Tibial nerve (tissue), 4 donors: ENCODE measurements around the gene KCNG4. TPM values are rescaled to one million over a fixed set of nuclear protein-coding genes. Genes with fewer than 3 reads are reported as not detected.

Experiments
- DNase-seq, 2 donors: peaks; one replicate each; pipeline ENCODE4 v3.0.0-alpha.2; 2019; ENCODE audit warnings: low spot score in 2 of 2
- H3K27ac ChIP-seq, 4 donors: fragments of 200-600 bp; sonication (generic) in 3 of 4; one replicate each; pipeline ENCODE4 v1.5.1; 2017 to 2019; ENCODE audit warnings: mild to moderate bottlenecking in 1 of 4
- H3K27me3 ChIP-seq, 2 donors: fragments of 200-600 bp; sonication (generic) in 1 of 2; one replicate each; pipeline versions ENCODE4 v1.5.1 to v1.6.0; 2017 to 2019
- H3K36me3 ChIP-seq, 3 donors: fragments of 200-600 bp; sonication (generic); one replicate each; pipeline ENCODE4 v1.5.1; 2018 to 2019
- H3K4me1 ChIP-seq, 4 donors: fragments of 200-600 bp; sonication (generic) in 3 of 4; one replicate each; pipeline ENCODE4 v1.5.1; 2017 to 2019
- H3K4me3 ChIP-seq, 4 donors: fragments of 200-600 bp; sonication (generic) in 3 of 4; one replicate each; pipeline ENCODE4 v1.5.1; 2017 to 2019; ENCODE audit warnings: mild to moderate bottlenecking in 1 of 4, moderate library complexity in 1 of 4
- H3K9me3 ChIP-seq, 4 donors: fragments of 200-600 bp; sonication (generic) in 3 of 4; one replicate each; pipeline ENCODE4 v1.5.1; 2017 to 2019
- EP300 ChIP-seq, 2 donors: sonication (generic); formaldehyde crosslinking; IDR thresholded peaks; one replicate each; pipeline ENCODE4 v1.6.1; 2017; ENCODE audit warnings: antibody characterized with exemption in 2 of 2, mild to moderate bottlenecking in 1 of 2
- POLR2A ChIP-seq, 2 donors: fragments of 450-650 bp; IDR thresholded peaks; one replicate each; pipeline ENCODE4 v1.6.1; 2017; ENCODE audit warnings: antibody characterized with exemption in 2 of 2, mild to moderate bottlenecking in 2 of 2, moderate library complexity in 2 of 2
- WGBS, 2 donors: methylation state at CpG; one replicate each; pipeline ENCODE4 v1.1.5; 2018; 5-methylcytosine and 5-hydroxymethylcytosine counted together
- total RNA-seq, 4 donors: library from RNA; depleted of rRNA; stranded (reverse); fragments of >200 nt; gene quantifications; one replicate each; pipeline ENCODE4 v1.1.0, GENCODE V29; 2016
- TF ChIP-seq, protein P1 (sequence below), 5 experiments: fragments of 200-600 bp in 3 of 5; fragments of 450-650 bp in 2 of 5; sonication (generic) in 3 of 5; IDR thresholded peaks; one replicate each; pipeline ENCODE4 v1.5.1; 2016 to 2019; ENCODE audit warnings: antibody characterized with exemption in 5 of 5, mild to moderate bottlenecking in 3 of 5, moderate library complexity in 2 of 5

KCNG4 gene
- total RNA-seq, 4 donors from 2014 or later = 0.30 TPM; not detected in 3

DNA sequence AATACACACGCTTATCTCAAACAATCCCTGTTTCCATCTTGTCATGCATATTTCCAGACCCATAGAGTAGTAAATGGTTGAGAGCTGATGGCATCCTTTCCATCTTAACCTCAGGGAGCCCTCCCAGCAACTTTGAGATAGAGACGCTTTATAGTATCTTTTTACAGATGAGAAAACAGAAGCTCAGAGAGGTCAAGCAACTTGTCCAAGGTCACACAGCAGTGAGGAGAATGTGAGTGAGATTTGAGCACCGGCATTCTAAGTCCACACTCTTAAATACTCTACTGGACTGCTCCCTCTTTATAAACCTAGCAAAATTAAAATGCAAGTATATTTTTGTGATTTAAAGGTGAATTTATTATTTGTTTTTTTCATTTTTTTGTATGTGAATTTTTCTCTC is 19.9 kb upstream of the KCNG4 start:
- Histone ChIP-seq H3K27me3 (peaks cover 0 to 6% of the 10 kb centered on the region in 2 donors), H3K4me1 (no peaks in the 10 kb centered on the region), H3K27ac (no peak overlapping the region), H3K4me3 (no peak overlapping the region), H3K9me3 (peaks cover 0 to 8% (median 0%) of the 10 kb centered on the region in 4 donors), H3K36me3 (no peaks in the 10 kb centered on the region)
- TF ChIP-seq POLR2A (IDR thresholded peaks at IDR 0.05) (no peak), EP300 (IDR thresholded peaks at IDR 0.05) (no peak)
- TF ChIP-seq, protein P1, sequence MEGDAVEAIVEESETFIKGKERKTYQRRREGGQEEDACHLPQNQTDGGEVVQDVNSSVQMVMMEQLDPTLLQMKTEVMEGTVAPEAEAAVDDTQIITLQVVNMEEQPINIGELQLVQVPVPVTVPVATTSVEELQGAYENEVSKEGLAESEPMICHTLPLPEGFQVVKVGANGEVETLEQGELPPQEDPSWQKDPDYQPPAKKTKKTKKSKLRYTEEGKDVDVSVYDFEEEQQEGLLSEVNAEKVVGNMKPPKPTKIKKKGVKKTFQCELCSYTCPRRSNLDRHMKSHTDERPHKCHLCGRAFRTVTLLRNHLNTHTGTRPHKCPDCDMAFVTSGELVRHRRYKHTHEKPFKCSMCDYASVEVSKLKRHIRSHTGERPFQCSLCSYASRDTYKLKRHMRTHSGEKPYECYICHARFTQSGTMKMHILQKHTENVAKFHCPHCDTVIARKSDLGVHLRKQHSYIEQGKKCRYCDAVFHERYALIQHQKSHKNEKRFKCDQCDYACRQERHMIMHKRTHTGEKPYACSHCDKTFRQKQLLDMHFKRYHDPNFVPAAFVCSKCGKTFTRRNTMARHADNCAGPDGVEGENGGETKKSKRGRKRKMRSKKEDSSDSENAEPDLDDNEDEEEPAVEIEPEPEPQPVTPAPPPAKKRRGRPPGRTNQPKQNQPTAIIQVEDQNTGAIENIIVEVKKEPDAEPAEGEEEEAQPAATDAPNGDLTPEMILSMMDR (IDR thresholded peaks at IDR 0.05) = no peak
- no peak for DNase-seq
- 95 to 98% methylated on average over 3 of the region's 3 CpGs for WGBS, 2 donors

DNA sequence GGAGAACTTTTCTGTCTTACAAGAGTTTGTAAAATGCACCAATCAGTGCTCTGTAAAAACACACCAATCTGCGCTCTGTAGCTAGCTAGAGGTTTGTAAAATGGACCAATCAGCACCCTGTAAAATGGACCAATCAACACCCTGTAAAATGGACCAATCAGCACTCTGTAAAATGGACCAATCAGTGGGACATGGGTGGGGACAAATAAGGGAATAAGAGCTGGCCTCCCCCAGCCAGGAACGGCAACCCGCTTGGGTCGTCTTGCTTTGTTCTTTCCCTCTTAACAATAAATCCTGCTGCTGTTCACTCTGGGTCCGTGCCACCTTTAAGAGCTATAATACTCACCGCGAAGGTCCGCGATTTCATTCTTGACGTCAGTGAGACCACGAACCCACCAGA is 18.5 kb upstream of the KCNG4 start:
- no peak for DNase-seq
- Histone ChIP-seq H3K4me3 (no peak overlapping the region), H3K27ac (no peak overlapping the region), H3K9me3 (peaks cover 0 to 12% (median 0%) of the 10 kb centered on the region in 4 donors), H3K27me3 (peaks cover 0 to 6% of the 10 kb centered on the region in 2 donors), H3K4me1 (no peaks in the 10 kb centered on the region), H3K36me3 (no peaks in the 10 kb centered on the region)
- TF ChIP-seq, protein P1 (IDR thresholded peaks at IDR 0.05) = no peak
- TF ChIP-seq EP300 (IDR thresholded peaks at IDR 0.05) (no peak), POLR2A (IDR thresholded peaks at IDR 0.05) (no peak)
- 85 to 89% methylated on average over 11 of the region's 11 CpGs for WGBS, 2 donors

DNA sequence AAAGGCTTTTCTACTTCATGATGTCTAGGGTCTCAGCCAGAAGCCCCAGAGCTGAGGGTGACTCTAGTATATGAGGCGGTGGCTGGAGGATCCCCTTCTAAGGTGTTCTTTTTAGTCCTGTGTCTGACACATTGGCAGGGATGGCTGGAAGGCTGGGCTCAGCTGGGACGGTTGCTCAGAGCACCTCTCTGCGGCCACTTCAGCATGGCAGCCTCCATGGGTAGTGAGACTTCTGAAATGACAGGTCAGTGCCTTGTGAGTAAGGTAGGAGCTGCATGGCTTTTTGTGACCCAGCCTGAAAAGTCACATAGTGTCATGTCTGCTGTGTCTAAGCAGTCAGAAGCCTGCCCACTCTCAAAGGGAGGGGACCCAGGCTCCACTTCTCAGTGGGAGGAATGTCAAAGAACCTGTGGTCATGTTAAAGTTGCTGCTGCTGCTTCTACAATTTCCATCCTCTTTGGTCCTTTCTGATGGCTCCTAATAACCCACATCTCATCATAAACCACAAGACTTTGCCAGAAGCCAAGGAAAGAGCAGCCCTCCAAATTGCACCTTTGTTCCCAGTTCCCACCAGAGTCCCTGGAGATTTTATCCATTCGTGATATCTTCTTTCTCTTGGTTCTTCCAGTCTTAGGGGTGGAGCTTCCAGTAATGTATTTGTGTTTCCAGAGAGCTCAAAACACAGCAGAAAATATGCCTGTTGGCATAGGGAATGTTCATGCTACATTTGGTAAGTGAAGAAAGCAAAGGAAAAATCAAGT is 15.4 kb upstream of the KCNG4 start:
- TF ChIP-seq POLR2A (IDR thresholded peaks at IDR 0.05) = no peak
- TF ChIP-seq EP300 (IDR thresholded peaks at IDR 0.05) = no peak
- TF ChIP-seq, protein P1 (IDR thresholded peaks at IDR 0.05) = no peak
- no peaks in the 10 kb centered on the region for H3K4me1 ChIP-seq
- 84 to 86% methylated on average over 4 of the region's 4 CpGs for WGBS, 2 donors
- H3K27me3 ChIP-seq = no peaks in the 10 kb centered on the region
- H3K36me3 ChIP-seq = no peaks in the 10 kb centered on the region
- H3K4me3 ChIP-seq = no peak overlapping the region
- peaks cover 0 to 12% (median 0%) of the 10 kb centered on the region in 4 donors for H3K9me3 ChIP-seq
- no peak for DNase-seq
- no peak overlapping the region for H3K27ac ChIP-seq

DNA sequence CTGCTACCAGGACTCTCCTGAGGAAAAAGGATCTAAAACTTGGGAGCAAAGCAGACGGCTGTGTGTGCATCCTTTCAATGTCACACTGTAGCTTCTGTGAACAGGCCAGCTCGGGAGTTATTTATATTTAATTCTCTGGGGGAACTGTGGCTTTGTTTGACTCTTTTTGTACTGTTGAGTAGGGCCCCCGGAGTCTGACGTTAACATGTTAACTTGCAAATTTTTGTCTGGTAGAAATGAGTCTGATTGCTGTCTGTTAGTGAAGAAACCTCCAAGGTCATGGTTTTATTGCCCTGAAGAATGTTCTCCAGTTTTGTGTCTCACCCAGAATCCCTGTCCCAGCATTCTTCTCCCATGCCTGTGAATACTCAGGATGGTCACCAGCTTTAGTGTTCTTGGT is 14.2 kb upstream of the KCNG4 start:
- no peak for DNase-seq
- H3K27ac ChIP-seq = no peak overlapping the region
- no peak overlapping the region for H3K4me3 ChIP-seq
- 40 to 45% methylated on average over 4 of the region's 4 CpGs for whole genome bisulfite sequencing, 2 donors
- peaks cover 0 to 12% (median 0%) of the 10 kb centered on the region in 4 donors for H3K9me3 ChIP-seq
- no peaks in the 10 kb centered on the region for H3K36me3 ChIP-seq
- TF ChIP-seq, protein P1 (IDR thresholded peaks at IDR 0.05) = no peak
- TF ChIP-seq EP300 (IDR thresholded peaks at IDR 0.05) (no peak), POLR2A (IDR thresholded peaks at IDR 0.05) (no peak)
- H3K4me1 ChIP-seq = no peaks in the 10 kb centered on the region
- H3K27me3 ChIP-seq = no peaks in the 10 kb centered on the region

DNA sequence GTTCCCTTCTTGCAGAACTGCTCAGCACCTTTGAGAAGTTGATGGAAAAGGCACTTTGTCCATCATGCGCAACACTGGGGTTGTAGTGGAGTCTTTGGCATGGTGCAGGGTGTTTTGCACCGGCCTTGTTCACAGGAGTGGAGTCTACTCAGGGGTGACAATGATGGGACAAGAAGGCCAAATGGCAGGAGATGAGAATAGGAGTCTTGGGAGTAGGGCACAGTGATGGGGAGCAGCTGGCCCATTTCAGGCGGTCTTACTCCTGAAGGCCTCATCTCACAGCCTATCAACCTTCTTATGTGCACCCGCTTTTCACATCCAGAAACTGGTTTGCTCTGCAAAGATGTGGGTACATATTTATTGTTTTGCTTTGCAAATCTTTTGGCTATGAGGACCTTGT is 13.4 kb upstream of the KCNG4 start:
- H3K4me3 ChIP-seq = no peak overlapping the region
- H3K36me3 ChIP-seq = no peaks in the 10 kb centered on the region
- no peak for DNase-seq
- no peaks in the 10 kb centered on the region for H3K27me3 ChIP-seq
- H3K27ac ChIP-seq = no peak overlapping the region
- 71 to 74% methylated on average over 4 of the region's 4 CpGs for WGBS, 2 donors
- H3K4me1 ChIP-seq = no peaks in the 10 kb centered on the region
- H3K9me3 ChIP-seq = peaks cover 0 to 12% (median 0%) of the 10 kb centered on the region in 4 donors
- TF ChIP-seq EP300 (IDR thresholded peaks at IDR 0.05) (no peak), POLR2A (IDR thresholded peaks at IDR 0.05) (no peak)
- TF ChIP-seq, protein P1 (IDR thresholded peaks at IDR 0.05) = no peak
